Hepatocyte (in vitro differentiated cells): Measurements from ENCODE around the gene SEPTIN10. TPM values are rescaled to one million over a fixed set of nuclear protein-coding genes. Genes with fewer than 3 reads are reported as not detected.
A peak's percentile ranks its signal among the peaks of the same experiment; 100 is the strongest.
"Not testable (repeated sequence)": the region's sequence is repeated elsewhere in the genome, so short reads cannot be mapped to it uniquely, and the experiment has no call there.

ENCODE experiments used
- DNase-seq: peaks from one replicate; pipeline ENCODE4 v3.0.0-alpha.2; 2016; ENCODE audit warnings: low spot score
- H2AFZ ChIP-seq: fragments of 200-600 bp; sonication (generic); 2 replicates; pipeline ENCODE4 v1.6.0; 2016; ENCODE audit warnings: antibody characterized with exemption, mild to moderate bottlenecking
- H3K27ac ChIP-seq: fragments of 200-600 bp; sonication (generic); 2 replicates; pipeline ENCODE4 v1.5.1; 2016; ENCODE audit warnings: mild to moderate bottlenecking
- H3K27me3 ChIP-seq: fragments of 200-600 bp; sonication (generic); 2 replicates; pipeline ENCODE4 v1.6.1; 2016
- H3K36me3 ChIP-seq: fragments of 200-600 bp; sonication (generic); replicated peaks from 2 replicates; pipeline ENCODE4 v1.5.1; 2016; ENCODE audit warnings: low read depth; ENCODE audit not compliant: insufficient read depth
- H3K4me1 ChIP-seq: fragments of 200-600 bp; sonication (generic); 2 replicates; pipeline ENCODE4 v1.5.1; 2016; ENCODE audit warnings: mild to moderate bottlenecking, moderate library complexity; ENCODE audit not compliant: insufficient read depth
- H3K4me2 ChIP-seq: fragments of 200-600 bp; sonication (generic); 2 replicates; pipeline ENCODE4 v1.6.0; 2016
- H3K4me3 ChIP-seq: fragments of 200-600 bp; sonication (generic); 2 replicates; pipeline ENCODE4 v1.5.1; 2016; ENCODE audit warnings: mild to moderate bottlenecking
- H3K79me2 ChIP-seq: fragments of 200-600 bp; sonication (generic); 2 replicates; pipeline ENCODE4 v1.6.0; 2017; ENCODE audit warnings: mild to moderate bottlenecking
- H3K9me2 ChIP-seq: fragments of 200-600 bp; sonication (generic); replicated peaks from 2 replicates; pipeline ENCODE4 v1.6.0; 2017; ENCODE audit warnings: mild to moderate bottlenecking; ENCODE audit not compliant: insufficient read depth
- H3K9me3 ChIP-seq: fragments of 200-600 bp; sonication (generic); 2 replicates; pipeline ENCODE4 v1.5.1; 2016; ENCODE audit warnings: low read depth, mild to moderate bottlenecking
- H4K20me1 ChIP-seq: fragments of 200-600 bp; sonication (generic); 2 replicates; pipeline ENCODE4 v1.6.0; 2016; ENCODE audit warnings: mild to moderate bottlenecking; ENCODE audit not compliant: insufficient read depth, poor library complexity, severe bottlenecking
- EZH2 ChIP-seq: fragments of 200-600 bp; sonication (generic); IDR thresholded peaks from 2 replicates; pipeline ENCODE4 v1.6.1; 2016; ENCODE audit warnings: antibody characterized with exemption, mild to moderate bottlenecking, borderline replicate concordance
- EZH2phosphoT487 ChIP-seq: fragments of 200-600 bp; sonication (generic); IDR thresholded peaks from one replicate; pipeline ENCODE4 v1.6.1; 2018; ENCODE audit warnings: antibody characterized with exemption, mild to moderate bottlenecking, low read depth, moderate library complexity; ENCODE audit not compliant: unreplicated experiment, severe bottlenecking
- WGBS: methylation state at CpG from one replicate; pipeline ENCODE4 v1.1.6; 2016; ENCODE audit warnings: low lambda C conversion rate; ENCODE audit errors: missing lambda C conversion rate; 5-methylcytosine and 5-hydroxymethylcytosine counted together
- polyA plus RNA-seq: library from polyadenylated mRNA; unstranded; fragments of >200 nt; fragmentation: Nextera tagmentation; extraction: Ambion mirVana; gene quantifications from 2 replicates; pipeline ENCODE4 v1.2.1, GENCODE V29; 2016
- total RNA-seq: library from RNA; depleted of rRNA; stranded (reverse); fragments of >200 nt; gene quantifications from 2 replicates; pipeline ENCODE4 v1.2.3, GENCODE V29; 2014
- TF ChIP-seq, protein P1 (sequence below): fragments of 200-600 bp; sonication (generic); IDR thresholded peaks from 2 replicates; pipeline ENCODE4 v1.5.1; 2016; ENCODE audit warnings: antibody characterized with exemption, mild to moderate bottlenecking; ENCODE audit not compliant: poor library complexity

The SEPTIN10 gene
- total and polyA plus RNA-seq, 2 experiments from 2014 or later, result 38.7 to 58.7 TPM

DNA sequence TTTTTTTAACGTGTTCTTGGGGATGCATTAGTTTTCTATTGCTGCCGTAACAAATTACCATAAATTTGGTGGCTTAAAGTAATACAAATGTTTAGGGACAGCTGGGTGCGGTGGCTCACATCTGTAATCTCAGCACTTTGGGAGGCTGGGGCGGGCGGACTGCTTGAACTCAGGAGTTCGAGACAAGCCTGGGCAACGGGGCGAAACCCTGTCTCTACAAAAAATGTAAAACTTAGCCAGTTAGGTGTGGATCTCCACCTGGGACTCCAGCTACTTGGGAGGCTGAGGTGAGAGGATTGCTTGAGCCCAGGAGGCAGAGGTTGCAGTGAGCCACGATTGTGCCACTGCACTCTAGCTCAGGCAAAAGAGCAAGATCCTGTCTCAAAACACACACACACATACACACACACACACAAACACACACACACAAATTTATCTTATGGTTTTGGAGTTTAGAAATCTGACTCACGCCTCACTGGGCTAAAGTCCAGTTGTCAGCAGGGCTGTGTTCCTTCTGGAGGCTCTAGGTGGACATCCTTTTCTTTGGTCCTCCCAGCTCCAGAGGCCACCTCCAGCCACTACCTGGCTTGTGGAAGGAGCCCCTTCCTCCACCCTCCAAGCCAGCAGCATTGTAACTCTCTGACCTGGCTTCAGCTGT, 76.1 kb downstream of the SEPTIN10 start:
- no peaks in the 10 kb centered on the region for H3K9me3 ChIP-seq
- H3K36me3 ChIP-seq, result no peaks in the 10 kb centered on the region
- H3K4me2 ChIP-seq, result no peak overlapping the region
- TF ChIP-seq EZH2, result no peak
- TF ChIP-seq EZH2phosphoT487, result no peak
- TF ChIP-seq, protein P1, sequence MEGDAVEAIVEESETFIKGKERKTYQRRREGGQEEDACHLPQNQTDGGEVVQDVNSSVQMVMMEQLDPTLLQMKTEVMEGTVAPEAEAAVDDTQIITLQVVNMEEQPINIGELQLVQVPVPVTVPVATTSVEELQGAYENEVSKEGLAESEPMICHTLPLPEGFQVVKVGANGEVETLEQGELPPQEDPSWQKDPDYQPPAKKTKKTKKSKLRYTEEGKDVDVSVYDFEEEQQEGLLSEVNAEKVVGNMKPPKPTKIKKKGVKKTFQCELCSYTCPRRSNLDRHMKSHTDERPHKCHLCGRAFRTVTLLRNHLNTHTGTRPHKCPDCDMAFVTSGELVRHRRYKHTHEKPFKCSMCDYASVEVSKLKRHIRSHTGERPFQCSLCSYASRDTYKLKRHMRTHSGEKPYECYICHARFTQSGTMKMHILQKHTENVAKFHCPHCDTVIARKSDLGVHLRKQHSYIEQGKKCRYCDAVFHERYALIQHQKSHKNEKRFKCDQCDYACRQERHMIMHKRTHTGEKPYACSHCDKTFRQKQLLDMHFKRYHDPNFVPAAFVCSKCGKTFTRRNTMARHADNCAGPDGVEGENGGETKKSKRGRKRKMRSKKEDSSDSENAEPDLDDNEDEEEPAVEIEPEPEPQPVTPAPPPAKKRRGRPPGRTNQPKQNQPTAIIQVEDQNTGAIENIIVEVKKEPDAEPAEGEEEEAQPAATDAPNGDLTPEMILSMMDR, result no peak
- no peak overlapping the region for H2AFZ ChIP-seq
- no peaks in the 10 kb centered on the region for H3K9me2 ChIP-seq
- H3K79me2 ChIP-seq, result no peaks in the 10 kb centered on the region
- no peak overlapping the region for H3K4me3 ChIP-seq
- peak overlapping the region; percentile 35 for H3K27ac ChIP-seq
- 93% methylated on average over 10 of the region's 10 CpGs for WGBS
- H3K4me1 ChIP-seq, result peaks cover 11% of the 10 kb centered on the region
- H4K20me1 ChIP-seq, result no peaks in the 10 kb centered on the region
- peak; percentile 36 for DNase-seq
- no peaks in the 10 kb centered on the region for H3K27me3 ChIP-seq

DNA sequence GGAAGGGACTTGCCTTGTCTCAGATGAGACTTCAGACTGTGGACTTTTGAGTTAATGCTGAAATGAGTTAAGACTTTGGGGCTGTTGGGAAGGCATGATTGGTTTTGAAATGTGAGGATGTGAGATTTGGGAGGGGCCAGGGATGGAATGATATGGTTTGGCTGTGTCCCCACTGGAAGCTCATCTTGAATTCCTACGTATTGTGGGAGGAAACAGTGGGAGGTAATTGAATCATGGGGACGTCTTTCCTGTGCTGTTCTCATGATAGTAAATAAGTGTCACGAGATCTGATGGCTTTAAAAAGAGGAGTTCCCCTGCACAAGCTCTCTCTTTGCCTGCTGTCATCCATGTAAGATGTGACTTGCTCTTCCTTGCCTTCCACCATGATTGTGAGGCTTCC, 77.2 kb downstream of the SEPTIN10 start:
- not testable (repeated sequence) for H3K9me3 ChIP-seq, H2AFZ ChIP-seq, H3K79me2 ChIP-seq, H3K4me3 ChIP-seq, H3K9me2 ChIP-seq, H3K4me2 ChIP-seq, H3K36me3 ChIP-seq, H3K27ac ChIP-seq, DNase-seq, H3K27me3 ChIP-seq, H4K20me1 ChIP-seq
- 94% methylated on average over 3 of the region's 3 CpGs for WGBS
- H3K4me1 ChIP-seq, result peaks cover 11% of the 10 kb centered on the region

DNA sequence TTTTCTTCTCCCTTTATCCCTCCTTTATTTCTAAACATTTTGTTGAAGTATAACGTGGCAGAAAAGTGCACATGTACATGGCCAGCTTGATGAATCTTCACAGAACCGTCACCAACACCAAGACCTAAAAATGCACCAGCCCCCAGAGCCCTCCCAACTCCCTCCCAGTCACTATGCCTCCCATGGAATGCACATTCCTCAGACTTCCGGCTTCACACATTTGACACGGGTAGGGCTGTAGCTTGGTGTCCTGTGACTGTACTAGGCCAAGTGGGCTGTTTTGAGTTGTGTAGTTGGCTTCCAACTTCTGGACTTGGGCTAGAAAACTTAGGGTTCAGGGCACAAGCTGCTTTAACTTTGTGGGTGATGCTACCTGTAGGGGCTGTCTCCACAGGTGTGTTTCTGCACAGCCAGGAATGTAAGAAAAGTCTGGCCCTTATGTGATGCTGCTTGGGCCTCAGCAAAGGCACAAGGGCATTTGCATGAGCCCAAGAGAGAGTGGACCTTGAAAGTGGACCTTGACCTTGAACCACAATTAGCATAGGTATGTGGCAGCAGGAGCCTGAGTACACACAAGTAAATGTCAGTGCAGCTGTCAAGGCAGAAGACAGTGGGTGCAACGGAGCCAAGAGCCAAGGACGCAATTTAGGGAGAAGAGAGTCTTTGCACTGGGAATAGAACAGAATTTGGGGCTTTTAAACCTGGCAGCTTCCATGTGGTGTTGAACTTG, 78.4 kb downstream of the SEPTIN10 start:
- DNase-seq, result no peak
- no peak overlapping the region for H3K4me2 ChIP-seq
- H3K27ac ChIP-seq, result no peak overlapping the region
- H3K27me3 ChIP-seq, result no peaks in the 10 kb centered on the region
- no peaks in the 10 kb centered on the region for H3K9me2 ChIP-seq
- H3K4me3 ChIP-seq, result no peak overlapping the region
- H4K20me1 ChIP-seq, result no peaks in the 10 kb centered on the region
- no peak overlapping the region for H2AFZ ChIP-seq
- TF ChIP-seq EZH2phosphoT487 (no peak), EZH2 (no peak)
- TF ChIP-seq, protein P1, result no peak
- H3K9me3 ChIP-seq, result no peaks in the 10 kb centered on the region
- WGBS, result 68% methylated on average over 6 of the region's 6 CpGs
- no peaks in the 10 kb centered on the region for H3K79me2 ChIP-seq
- peaks cover 11% of the 10 kb centered on the region for H3K4me1 ChIP-seq
- H3K36me3 ChIP-seq, result no peaks in the 10 kb centered on the region

DNA sequence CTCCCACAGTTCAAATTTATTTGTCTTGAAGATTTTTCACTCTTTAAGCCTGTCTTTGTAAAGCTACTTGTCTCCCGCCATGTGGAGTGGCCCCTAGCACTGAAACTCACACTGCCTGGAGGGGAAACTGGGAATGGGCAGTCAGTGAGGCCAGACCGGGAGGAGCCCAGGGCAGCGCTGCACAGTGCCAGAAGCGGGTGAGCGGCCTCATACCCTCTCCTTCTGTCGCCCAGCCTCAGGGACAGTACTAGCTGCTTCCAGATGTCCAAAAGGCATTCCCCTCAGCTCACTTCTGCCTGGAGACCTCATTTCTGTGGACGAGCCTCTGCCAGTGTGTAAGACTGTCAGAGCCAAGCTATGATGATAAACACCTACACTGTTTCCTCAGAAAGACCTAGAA, 79.9 kb downstream of the SEPTIN10 start:
- H3K27me3 ChIP-seq, result no peaks in the 10 kb centered on the region
- peaks cover 11% of the 10 kb centered on the region for H3K4me1 ChIP-seq
- H3K4me3 ChIP-seq, result no peak overlapping the region
- no peak overlapping the region for H2AFZ ChIP-seq
- no peak overlapping the region for H3K27ac ChIP-seq
- TF ChIP-seq EZH2 (no peak), EZH2phosphoT487 (no peak)
- TF ChIP-seq, protein P1, result no peak
- H3K9me2 ChIP-seq, result no peaks in the 10 kb centered on the region
- WGBS, result 80% methylated on average over 7 of the region's 7 CpGs
- H3K36me3 ChIP-seq, result no peaks in the 10 kb centered on the region
- no peaks in the 10 kb centered on the region for H3K79me2 ChIP-seq
- H3K4me2 ChIP-seq, result no peak overlapping the region
- no peaks in the 10 kb centered on the region for H3K9me3 ChIP-seq
- no peak for DNase-seq
- no peaks in the 10 kb centered on the region for H4K20me1 ChIP-seq
